SJCRH30 (cell line): ENCODE results near the gene STAG2. TPM values are rescaled to one million over a fixed set of nuclear protein-coding genes. Genes with fewer than 3 reads are reported as not detected.
A peak's percentile ranks its signal among the peaks of the same experiment; 100 is the strongest.

Experiments
- DNase-seq, 2 experiments: peaks; one replicate each; pipeline ENCODE4 v3.0.0-alpha.2; 2015 to 2020
- H3K27ac ChIP-seq: fragments of 250-450 bp; sonication (Bioruptor Pico); 2 replicates; pipeline ENCODE4 v1.5.1; 2020; ENCODE audit warnings: mild to moderate bottlenecking, moderate library complexity
- H3K27me3 ChIP-seq: fragments of 250-450 bp; sonication (Bioruptor Pico); 2 replicates; pipeline ENCODE4 v1.5.1; 2020; ENCODE audit warnings: mild to moderate bottlenecking, moderate library complexity
- H3K36me3 ChIP-seq: fragments of 250-450 bp; sonication (Bioruptor Pico); 2 replicates; pipeline ENCODE4 v1.5.1; 2020; ENCODE audit warnings: mild to moderate bottlenecking, moderate library complexity
- H3K4me1 ChIP-seq: fragments of 250-450 bp; sonication (Bioruptor Pico); 2 replicates; pipeline ENCODE4 v1.5.1; 2020; ENCODE audit warnings: mild to moderate bottlenecking, moderate library complexity
- H3K4me3 ChIP-seq: fragments of 250-450 bp; sonication (Bioruptor Pico); 2 replicates; pipeline ENCODE4 v1.5.1; 2020; ENCODE audit warnings: mild to moderate bottlenecking, moderate library complexity
- H3K9me3 ChIP-seq: fragments of 250-450 bp; sonication (Bioruptor Pico); replicated peaks from 2 replicates; pipeline ENCODE4 v1.5.1; 2020; ENCODE audit warnings: mild to moderate bottlenecking, moderate library complexity
- total RNA-seq: library from RNA; depleted of rRNA; stranded (reverse); fragments of >200 nt; shearing (Covaris generic); gene quantifications from 2 replicates; pipeline ENCODE4 v1.2.3, GENCODE V29; 2014

The STAG2 gene
- total RNA-seq, 1 experiment from 2014 or later = 299 TPM

GRCh38 chrX:123962794-123963373 lies 1.4 kb downstream of the STAG2 start:
- H3K4me1 ChIP-seq = 0 out of 2 replicates have a peak, but pooled peaks cover 5% of the 10 kb centered on the region
- peak overlapping the region; percentile 75 for H3K4me3 ChIP-seq
- H3K27me3 ChIP-seq = no peaks in the 10 kb centered on the region
- H3K9me3 ChIP-seq = no peaks in the 10 kb centered on the region
- H3K36me3 ChIP-seq = 0 out of 2 replicates have a peak, but pooled peaks cover 4% of the 10 kb centered on the region
- peak; percentile 96 to 98 for DNase-seq
- peak overlapping the region; percentile 100 for H3K27ac ChIP-seq

- H3K27me3 ChIP-seq = no peaks in the 10 kb centered on the region
- peak in 1 of 2 experiments; percentile 33 for DNase-seq
- peaks cover 12% of the 10 kb centered on the region for H3K36me3 ChIP-seq
- peak overlapping the region; percentile 75 for H3K4me3 ChIP-seq
- H3K27ac ChIP-seq = peak overlapping the region; percentile 100; the same call in 1 of the 2 replicates
- H3K9me3 ChIP-seq = no peaks in the 10 kb centered on the region
- H3K4me1 ChIP-seq = no peaks in the 10 kb centered on the region
Measured at GRCh38 chrX:123964156-123964834, 2.8 kb downstream of the STAG2 start.

- no peaks in the 10 kb centered on the region for H3K4me1 ChIP-seq
Measured at GRCh38 chrX:123965712-123966111, 4.2 kb downstream of the STAG2 start.

GRCh38 chrX:123967497-123967896 lies 6.0 kb downstream of the STAG2 start:
- no peak for DNase-seq
- Histone ChIP-seq H3K27me3 (no peaks in the 10 kb centered on the region), H3K27ac (no peak overlapping the region), H3K9me3 (no peaks in the 10 kb centered on the region; the same call in 1 of the 2 replicates), H3K36me3 (peaks cover 17% of the 10 kb centered on the region), H3K4me1 (no peaks in the 10 kb centered on the region), H3K4me3 (no peak overlapping the region)

More at GRCh38 chrX:123965712-123966111, 4.2 kb downstream of the STAG2 start:
- Histone ChIP-seq H3K9me3 (no peaks in the 10 kb centered on the region; the same call in 1 of the 2 replicates), H3K27me3 (no peaks in the 10 kb centered on the region), H3K36me3 (peaks cover 18% of the 10 kb centered on the region), H3K4me3 (no peak overlapping the region), H3K27ac (no peak overlapping the region)
- no peak for DNase-seq

DNA sequence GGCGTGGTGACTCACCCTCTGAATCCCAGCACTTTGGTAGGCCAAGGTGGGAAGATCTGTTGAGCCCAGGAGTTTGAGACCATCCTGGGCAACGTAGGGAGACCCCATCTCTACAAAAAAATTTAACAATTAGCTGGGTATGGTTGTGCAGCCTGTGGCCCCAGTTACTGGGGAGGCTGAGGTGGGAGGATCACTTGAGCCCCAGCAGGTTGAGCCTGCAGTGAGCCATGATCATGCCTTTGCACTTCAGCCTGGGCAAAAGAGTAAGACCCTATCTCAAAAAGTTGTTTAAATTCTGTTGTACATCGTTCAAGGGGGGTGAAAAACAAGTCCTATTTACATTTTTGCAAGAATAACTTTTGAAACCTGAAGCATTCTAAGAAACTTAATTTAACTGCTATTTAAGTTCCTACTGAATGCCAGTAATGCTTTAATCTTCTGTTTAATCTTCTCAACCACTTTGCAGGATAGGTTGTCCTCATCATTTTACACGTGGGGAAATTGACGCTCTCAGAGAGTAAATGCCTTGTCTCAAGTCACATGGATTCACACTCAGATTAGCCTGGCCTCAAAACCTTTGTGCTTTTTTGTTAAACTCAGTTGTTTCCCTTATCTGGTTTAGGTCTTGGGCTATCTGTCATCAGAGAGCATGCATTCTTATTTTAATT lies 7.0 kb downstream of the STAG2 start:
- Histone ChIP-seq H3K27ac (no peak overlapping the region), H3K36me3 (peaks cover 17% of the 10 kb centered on the region), H3K27me3 (no peaks in the 10 kb centered on the region), H3K9me3 (no peaks in the 10 kb centered on the region; the same call in 1 of the 2 replicates), H3K4me1 (no peaks in the 10 kb centered on the region), H3K4me3 (no peak overlapping the region)
- no peak for DNase-seq

- no peak overlapping the region for H3K27ac ChIP-seq
- H3K36me3 ChIP-seq = peaks cover 22% of the 10 kb centered on the region
- no peaks in the 10 kb centered on the region for H3K27me3 ChIP-seq
- DNase-seq = no peak
- H3K9me3 ChIP-seq = no peaks in the 10 kb centered on the region; the same call in 1 of the 2 replicates
- no peak overlapping the region for H3K4me3 ChIP-seq
- no peaks in the 10 kb centered on the region for H3K4me1 ChIP-seq
Measured at GRCh38 chrX:123971982-123972381, 10.5 kb downstream of the STAG2 start.

GRCh38 chrX:123973921-123974320 lies 12.4 kb downstream of the STAG2 start:
- Histone ChIP-seq H3K4me1 (peaks cover under 1% of the 10 kb centered on the region), H3K27ac (no peak overlapping the region)

DNA sequence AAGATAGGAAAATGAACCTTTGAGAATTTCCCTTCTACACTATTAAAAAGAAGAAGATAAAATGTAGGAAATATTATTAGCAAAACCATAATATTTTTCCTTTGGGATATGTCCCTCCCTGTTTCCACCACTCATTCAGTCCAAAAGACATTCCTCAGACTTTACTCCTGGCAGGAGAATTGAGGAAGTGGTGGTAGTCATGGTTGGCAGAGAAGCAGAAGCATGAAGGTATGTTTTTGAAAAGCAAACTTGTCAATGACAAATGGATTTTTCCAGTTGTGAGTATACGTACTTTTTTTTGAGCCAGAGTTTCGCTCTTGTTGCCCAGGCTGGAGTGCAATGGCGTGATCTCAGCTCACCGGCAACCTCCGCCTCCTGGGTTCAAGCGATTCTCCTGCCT lies 13.7 kb downstream of the STAG2 start:
- Histone ChIP-seq H3K27me3 (no peaks in the 10 kb centered on the region), H3K36me3 (peaks cover 12% of the 10 kb centered on the region), H3K9me3 (no peaks in the 10 kb centered on the region; the same call in 1 of the 2 replicates), H3K4me3 (no peak overlapping the region), H3K27ac (no peak overlapping the region), H3K4me1 (peaks cover 13% of the 10 kb centered on the region)
- no peak for DNase-seq

More at GRCh38 chrX:123973921-123974320, 12.4 kb downstream of the STAG2 start:
- Histone ChIP-seq H3K4me3 (no peak overlapping the region), H3K36me3 (peaks cover 17% of the 10 kb centered on the region), H3K9me3 (no peaks in the 10 kb centered on the region; the same call in 1 of the 2 replicates), H3K27me3 (no peaks in the 10 kb centered on the region)
- no peak for DNase-seq

- H3K27me3 ChIP-seq = no peaks in the 10 kb centered on the region
- no peak overlapping the region for H3K27ac ChIP-seq
- peaks cover 20% of the 10 kb centered on the region for H3K4me1 ChIP-seq
- H3K4me3 ChIP-seq = no peak overlapping the region
- peak in 1 of 2 experiments; percentile 36 for DNase-seq
- no peaks in the 10 kb centered on the region for H3K9me3 ChIP-seq
- peaks cover 7% of the 10 kb centered on the region for H3K36me3 ChIP-seq
Measured at GRCh38 chrX:123976706-123977316, 15.3 kb downstream of the STAG2 start.

- Histone ChIP-seq H3K9me3 (no peaks in the 10 kb centered on the region), H3K4me3 (no peak overlapping the region), H3K27ac (no peak overlapping the region), H3K27me3 (no peaks in the 10 kb centered on the region), H3K36me3 (peaks cover 7% of the 10 kb centered on the region; the same call in 1 of the 2 replicates), H3K4me1 (peaks cover 20% of the 10 kb centered on the region)
- DNase-seq = no peak
Measured at GRCh38 chrX:123983240-123983639, 21.7 kb downstream of the STAG2 start.

DNA sequence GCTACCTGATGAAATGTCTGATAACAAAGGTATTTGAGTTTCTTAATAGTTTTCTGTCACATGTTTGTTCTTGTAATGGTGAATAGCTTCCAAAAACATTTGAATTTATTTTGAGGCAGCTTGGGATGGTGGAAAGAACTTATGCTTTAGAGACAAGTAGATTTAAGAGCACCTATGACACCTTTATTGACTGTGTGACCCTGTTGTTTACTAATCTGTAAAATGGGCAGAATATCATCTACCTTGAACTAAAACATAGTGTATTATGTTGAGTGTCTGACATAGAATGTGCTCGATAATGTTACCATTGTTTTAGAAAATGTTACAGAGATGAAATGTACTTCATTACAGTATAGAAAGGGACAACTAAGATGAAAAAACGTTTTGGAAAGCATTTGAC lies 24.9 kb downstream of the STAG2 start:
- H3K36me3 ChIP-seq = peaks cover 17% of the 10 kb centered on the region
- no peaks in the 10 kb centered on the region for H3K9me3 ChIP-seq
- H3K27me3 ChIP-seq = no peaks in the 10 kb centered on the region
- no peak overlapping the region for H3K4me3 ChIP-seq
- no peak overlapping the region for H3K27ac ChIP-seq
- H3K4me1 ChIP-seq = peaks cover 2% of the 10 kb centered on the region; the same call in 1 of the 2 replicates
- DNase-seq = no peak

- no peak for DNase-seq
- Histone ChIP-seq H3K4me3 (no peak overlapping the region), H3K36me3 (peaks cover 17% of the 10 kb centered on the region), H3K27ac (no peak overlapping the region), H3K9me3 (no peaks in the 10 kb centered on the region), H3K27me3 (no peaks in the 10 kb centered on the region), H3K4me1 (peaks cover 5% of the 10 kb centered on the region)
Measured at GRCh38 chrX:123988423-123989111, 27.1 kb downstream of the STAG2 start.

DNA sequence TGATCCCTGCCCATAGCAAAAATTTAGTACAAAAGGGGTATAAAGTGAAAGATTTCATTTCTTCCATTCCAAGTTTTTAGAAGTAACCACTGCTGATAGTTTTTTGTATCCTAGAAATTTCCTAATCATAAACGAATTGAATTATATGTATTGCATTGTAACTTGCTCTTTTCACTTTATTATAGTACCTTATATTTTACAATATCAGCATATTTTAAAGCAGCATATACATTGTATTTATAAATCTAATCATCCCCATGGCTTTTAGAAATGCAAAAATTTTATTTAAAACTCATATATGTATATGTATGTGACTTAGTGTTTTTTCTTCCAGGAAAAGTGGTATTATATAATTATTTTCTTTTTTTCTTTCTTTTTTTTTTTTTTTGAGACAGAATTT lies 27.7 kb downstream of the STAG2 start:
- Histone ChIP-seq H3K9me3 (no peaks in the 10 kb centered on the region), H3K4me1 (peaks cover 11% of the 10 kb centered on the region), H3K27me3 (no peaks in the 10 kb centered on the region), H3K36me3 (peaks cover 17% of the 10 kb centered on the region), H3K27ac (no peak overlapping the region), H3K4me3 (no peak overlapping the region)
- DNase-seq = no peak

GRCh38 chrX:123990169-123990568 lies 28.7 kb downstream of the STAG2 start:
- Histone ChIP-seq H3K27me3 (no peaks in the 10 kb centered on the region), H3K9me3 (no peaks in the 10 kb centered on the region), H3K4me3 (no peak overlapping the region), H3K4me1 (peaks cover 19% of the 10 kb centered on the region), H3K27ac (no peak overlapping the region), H3K36me3 (peaks cover 17% of the 10 kb centered on the region)
- DNase-seq = no peak
